T follicular helper cell (primary cell): ENCODE results near the gene POLD4.

Source experiments
- DNase-seq: peaks from one replicate; pipeline ENCODE4 v3.0.0-alpha.2; 2020; ENCODE audit warnings: low read depth

Gene POLD4

GRCh38 chr11:67316882-67317204 is 36.5 kb downstream of the POLD4 start:
- DNase-seq, result no peak

GRCh38 chr11:67315325-67315909 is 37.9 kb downstream of the POLD4 start:
- no peak for DNase-seq

GRCh38 chr11:67314218-67314617 is 39.1 kb downstream of the POLD4 start:
- no peak for DNase-seq

- no peak for DNase-seq
These were observed 40.0 kb downstream of the POLD4 start for GRCh38 chr11:67313125-67313890.

GRCh38 chr11:67312187-67313021 is 40.9 kb downstream of the POLD4 start:
- no peak for DNase-seq

- DNase-seq, result no peak
These were observed 41.7 kb downstream of the POLD4 start for GRCh38 chr11:67311556-67312082.

GRCh38 chr11:67311051-67311555 is 42.2 kb downstream of the POLD4 start:
- DNase-seq, result no peak

- DNase-seq, result no peak
These were observed 42.9 kb downstream of the POLD4 start for GRCh38 chr11:67310246-67311050.

- no peak for DNase-seq
These were observed 43.7 kb downstream of the POLD4 start for GRCh38 chr11:67309661-67310061.

- DNase-seq, result no peak
These were observed 44.2 kb downstream of the POLD4 start for GRCh38 chr11:67309166-67309565.

- DNase-seq, result no peak
These were observed 45.1 kb downstream of the POLD4 start for GRCh38 chr11:67308031-67308866.

- no peak for DNase-seq
These were observed 45.8 kb downstream of the POLD4 start for GRCh38 chr11:67307545-67308001.

GRCh38 chr11:67306769-67307544 is 46.4 kb downstream of the POLD4 start:
- no peak for DNase-seq

- no peak for DNase-seq
These were observed 48.7 kb downstream of the POLD4 start for GRCh38 chr11:67304511-67305113.

- no peak for DNase-seq
These were observed 49.4 kb downstream of the POLD4 start for GRCh38 chr11:67303835-67304411.

- DNase-seq, result no peak
These were observed 50.1 kb downstream of the POLD4 start, which contains the start of gene SSH3 for GRCh38 chr11:67303132-67303834. Gene SSH3 (plus strand): TSS chr11:67303530. CDS start chr11:67303626, 96 bp downstream.

GRCh38 chr11:67302571-67303131 is 50.7 kb downstream of the POLD4 start:
- no peak for DNase-seq

- no peak for DNase-seq
These were observed 51.3 kb downstream of the POLD4 start for GRCh38 chr11:67301951-67302516.
